Measurements from ENCODE around the gene PEX5. TPM values are rescaled to one million over a fixed set of nuclear protein-coding genes. Genes with fewer than 3 reads are reported as not detected.

PEX5 gene
- total and polyA plus RNA-seq, 2 of the 8 experiments (the other 6 are each of a cell fraction or from before 2014, with no cell fraction given), result 16.8 to 50.5 TPM

GRCh38 chr12:7154901-7155470, 34.5 kb upstream of the PEX5 start:
- Histone ChIP-seq H4K20me1 (replicated peaks in 1 of 2; ENCODE audit: control insufficient read depth in 1 of 2, insufficient read depth in 2 of 2, low read length in 2 of 2) (peaks cover 0 to 3% of the 10 kb centered on the region in 2 experiments), H3K27ac (ENCODE audit: low read depth, low read length) (no peak overlapping the region), H3K4ac (replicated peaks; ENCODE audit: insufficient read length, low read depth, low read length) (no peak overlapping the region), H3K36me3 (ENCODE audit: control insufficient read depth in 2 of 4, insufficient read depth in 4 of 4, low read length in 3 of 4) (peaks cover 0 to 9% (median 0%) of the 10 kb centered on the region in 4 experiments; a peak in 5 of 8 replicates), H3K79me2 (ENCODE audit: control insufficient read depth in 1 of 2, insufficient read depth in 2 of 2, low read length in 2 of 2) (no peaks in the 10 kb centered on the region), H3K56ac (replicated peaks; ENCODE audit: insufficient read length, low read depth, low read length) (no peak overlapping the region), H2BK12ac (ENCODE audit: low read depth, low read length) (no peak overlapping the region), H4K8ac (ENCODE audit: extremely low read depth, insufficient read depth, low read length) (no peak overlapping the region), H3K14ac (ENCODE audit: insufficient read length) (no peak overlapping the region), H3K9ac (replicated peaks in 1 of 4; ENCODE audit: extremely low read depth in 1 of 4, low read depth in 3 of 4, low read length in 3 of 4) (no peak overlapping the region), H3K79me1 (ENCODE audit: low read depth, low read length) (no peaks in the 10 kb centered on the region; the same call in 1 of the 2 replicates), H3K23me2 (ENCODE audit: low read depth, low read length) (no peaks in the 10 kb centered on the region; the same call in 1 of the 2 replicates), H2BK120ac (replicated peaks; ENCODE audit: low read depth, low read length) (no peak overlapping the region), H3K23ac (ENCODE audit: insufficient read length) (no peak overlapping the region), H3K4me1 (replicated peaks in 1 of 4; ENCODE audit: control insufficient read depth in 3 of 4, insufficient read depth in 4 of 4, low read length in 3 of 4) (no peaks in the 10 kb centered on the region), H3K4me2 (ENCODE audit: insufficient read depth in 1 of 2, low read depth in 2 of 2, low read length in 2 of 2) (no peak overlapping the region), H3K27me3 (replicated peaks in 1 of 4; ENCODE audit: control insufficient read depth in 3 of 4, extremely low read depth in 1 of 4, insufficient read depth in 3 of 4, low read length in 3 of 4) (no peaks in the 10 kb centered on the region), H2AK5ac (ENCODE audit: low read depth, low read length) (no peak overlapping the region), H3K9me3 (ENCODE audit: insufficient read depth in 2 of 2, low read depth in 1 of 2, low read length in 1 of 2) (no peaks in the 10 kb centered on the region), H3K4me3 (ENCODE audit: extremely low read depth in 1 of 4, insufficient read depth in 2 of 4, low read depth in 3 of 4, low read length in 4 of 4) (no peak overlapping the region), H3K18ac (ENCODE audit: extremely low read depth, low read length) (no peak overlapping the region), H4K91ac (replicated peaks; ENCODE audit: insufficient read length, low read length) (no peak overlapping the region), H2BK5ac (ENCODE audit: low read depth, low read length) (no peak overlapping the region), H2BK15ac (ENCODE audit: low read length) (no peak overlapping the region), H4K5ac (ENCODE audit: insufficient read length, low read depth, low read length) (no peak overlapping the region), H2BK20ac (ENCODE audit: low read length) (no peak overlapping the region), H2AFZ (ENCODE audit: low read length) (no peak overlapping the region)
- FAIRE-seq (no peak), DNase-seq (ENCODE audit: low read depth in 1 of 2, low spot score in 2 of 2) (no peak)
- ChIA-PET POLR2A (ENCODE audit: partially characterized antibody) (interaction anchor here (1.0 kb wide), 1 partner anchor 211 kb away, joined by 3 read pairs; the partner anchor contains the start of genes C12orf57 and RNU7-1), CTCF (ENCODE audit: partially characterized antibody) (interaction anchor here (0.6 to 10.0 kb wide), 11 partner anchors 7 to 502 kb away, joined by 3 to 151 read pairs (median 4); partner anchors contain the start of gene C1S)
- WGBS, 2 experiments (ENCODE audit: extremely low coverage in 1 of 2, insufficient coverage in 1 of 2, insufficient read length in 1 of 2, insufficient replicate concordance in 2 of 2, low coverage in 1 of 2, low lambda C conversion rate in 2 of 2, missing lambda C conversion rate in 1 of 2), result 91% methylated on average over 12 of the region's 12 CpGs; no CpG with 5 or more reads in 1 of the 2 experiments
- TF ChIP-seq CBX8 (IDR thresholded peaks at IDR 0.05; ENCODE audit: borderline replicate concordance, low read depth, low read length) (no peak), CTBP2 (IDR thresholded peaks at IDR 0.05; ENCODE audit: borderline replicate concordance, insufficient read depth, insufficient read length, low read length) (no peak), SP1 (IDR thresholded peaks at IDR 0.05; ENCODE audit: low read depth, low read length) (no peak), KDM4A (IDR thresholded peaks at IDR 0.05; ENCODE audit: low read depth, low read length, severe bottlenecking) (no peak), NANOG (IDR thresholded peaks at IDR 0.05; ENCODE audit: insufficient read depth, low read depth, low read length, poor library complexity, severe bottlenecking) (no peak), NRF1 (IDR thresholded peaks at IDR 0.05; ENCODE audit: low read depth, low read length) (no peak), EP300 (IDR thresholded peaks at IDR 0.05; ENCODE audit: borderline replicate concordance in 1 of 2, low read depth in 2 of 2, low read length in 2 of 2) (no peak), RNF2 (IDR thresholded peaks at IDR 0.05; ENCODE audit: borderline replicate concordance, low read depth, low read length, missing control alignments, poor library complexity, severe bottlenecking) (no peak), MAFK (IDR thresholded peaks at IDR 0.05; ENCODE audit: low read depth, low read length) (no peak), SAP30 (IDR thresholded peaks at IDR 0.05; ENCODE audit: insufficient read depth, insufficient replicate concordance, low read length) (no peak)
